Right cardiac atrium (tissue), 5 donors: ENCODE measurements around the gene RAB35. TPM values are rescaled to one million over a fixed set of nuclear protein-coding genes. Genes with fewer than 3 reads are reported as not detected.
"Not testable (repeated sequence)": the region's sequence is repeated elsewhere in the genome, so short reads cannot be mapped to it uniquely, and the experiment has no call there.

Experiments used
- ATAC-seq, 2 donors: fragments of 200-7000 bp; cut with Tn5 transposase; one replicate each; pipeline versions ENCODE4 v1.8.0 to v1.9.1; 2020; ENCODE audit warnings: moderate library complexity in 2 of 2, mild to moderate bottlenecking in 1 of 2
- DNase-seq, 3 donors: peaks; one replicate each; pipeline ENCODE4 v3.0.0-alpha.2; 2020
- H3K27ac ChIP-seq: one replicate; pipeline ENCODE4 v1.5.1; 2013; ENCODE audit warnings: mild to moderate bottlenecking, low read length, control low read depth, moderate library complexity
- H3K27me3 ChIP-seq: one replicate; pipeline ENCODE4 v1.6.1; 2013; ENCODE audit not compliant: control insufficient read depth, insufficient read depth
- H3K4me1 ChIP-seq: one replicate; pipeline ENCODE4 v1.6.1; 2013; ENCODE audit warnings: low read length; ENCODE audit not compliant: control insufficient read depth, insufficient read depth
- H3K4me3 ChIP-seq: one replicate; pipeline ENCODE4 v1.5.1; 2013; ENCODE audit warnings: low read length, control low read depth
- H3K9me3 ChIP-seq: one replicate; pipeline ENCODE4 v1.6.1; 2013; ENCODE audit warnings: low read length; ENCODE audit not compliant: control insufficient read depth
- WGBS: extraction: QIAGEN DNeasy Blood & Tissue Kit; methylation state at CpG from one replicate; pipeline ENCODE4 v1.1.7; 2013; 5-methylcytosine and 5-hydroxymethylcytosine counted together
- intact Hi-C, 4 donors: fragments of 100-400 bp; cut with DNase I; formaldehyde crosslinking; loops; one replicate each; pipeline versions ENCODE4 v1.11.0 to v1.14.0; 2022 to 2023
- microRNA-seq, 2 donors: library from miRNA; unstranded; fragments of <30 nt; microRNA quantifications; one replicate each; pipeline ENCODE4 v1.2.0, GENCODE V29; 2020 to 2021
- polyA plus RNA-seq: library from polyadenylated mRNA; stranded (reverse); fragments of 200-250 nt; gene quantifications from one replicate; pipeline ENCODE4 v1.2.3, GENCODE V29; 2013
- total RNA-seq, 4 donors: library from RNA; stranded (reverse); fragmentation: NEBNext Ultra II Directional; extraction: Animal tissue kit (Norgen Biotek cat#: 25700); gene quantifications; one replicate each; pipeline ENCODE4 v1.2.1, GENCODE V29; 2021
- donor health status: healthy with polysubstance abuse.
- donor health status: DM: no; HTN: yes; CAD: no.
- donor health status: DM: no; HTN: no; CAD: no.
- donor health status: DM: no; HTN: yes; CAD: no; lungs with severe emphysema.
- donor health status: DM: yes; HTN: yes; CAD: no.

The RAB35 gene
- total and polyA plus RNA-seq, 5 donors: 20.1 to 32.0 (median 25.1) TPM

GRCh38 chr12:120055231-120056000 is 61.1 kb downstream of the RAB35 start:
- Histone ChIP-seq H3K9me3 (no peaks in the 10 kb centered on the region), H3K27me3 (no peaks in the 10 kb centered on the region), H3K27ac (no peak overlapping the region), H3K4me3 (no peak overlapping the region), H3K4me1 (no peaks in the 10 kb centered on the region)
- no peak for DNase-seq
- intact Hi-C loops: no loop called here
- 72% methylated on average over 2 of the region's 2 CpGs for WGBS
- ATAC-seq: no peak

GRCh38 chr12:120054293-120054692 is 62.3 kb downstream of the RAB35 start:
- intact Hi-C loops: no loop called here
- no peaks in the 10 kb centered on the region for H3K9me3 ChIP-seq
- no peaks in the 10 kb centered on the region for H3K27me3 ChIP-seq
- no peak overlapping the region for H3K27ac ChIP-seq
- no peaks in the 10 kb centered on the region for H3K4me1 ChIP-seq
- H3K4me3 ChIP-seq: no peak overlapping the region
- ATAC-seq: no peak
- 90% methylated on average over 4 of the region's 4 CpGs for WGBS
- DNase-seq: no peak

- DNase-seq (no peak), ATAC-seq (no peak)
- Histone ChIP-seq H3K27me3 (no peaks in the 10 kb centered on the region), H3K9me3 (no peaks in the 10 kb centered on the region), H3K4me3 (no peak overlapping the region), H3K27ac (no peak overlapping the region), H3K4me1 (no peaks in the 10 kb centered on the region)
- WGBS: 88% methylated on average over 3 of the region's 3 CpGs
- intact Hi-C loops: no loop called here
These were observed 65.0 kb downstream of the RAB35 start for GRCh38 chr12:120051535-120051934.

DNA sequence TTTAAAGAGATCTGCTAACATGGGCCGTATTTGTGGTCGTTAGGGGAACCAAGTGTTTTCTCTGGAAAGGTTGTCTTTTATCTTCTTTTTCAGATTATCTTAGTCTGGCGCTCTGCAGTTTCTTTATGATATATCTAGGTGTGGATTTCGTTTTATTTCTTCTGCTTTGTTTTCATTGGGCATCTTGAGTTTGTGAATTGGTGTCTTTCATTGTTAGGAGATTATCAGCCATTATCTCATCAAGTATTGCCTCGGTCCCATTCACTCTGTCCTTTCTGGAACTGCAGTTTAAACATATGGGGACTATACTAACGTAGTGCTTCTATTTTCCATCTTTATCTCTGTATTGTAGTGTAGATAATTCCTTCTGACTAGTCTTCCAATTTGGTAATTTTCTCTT is 67.1 kb downstream of the RAB35 start:
- no peaks in the 10 kb centered on the region for H3K9me3 ChIP-seq
- 65% methylated on average over 6 of the region's 6 CpGs for WGBS

DNA sequence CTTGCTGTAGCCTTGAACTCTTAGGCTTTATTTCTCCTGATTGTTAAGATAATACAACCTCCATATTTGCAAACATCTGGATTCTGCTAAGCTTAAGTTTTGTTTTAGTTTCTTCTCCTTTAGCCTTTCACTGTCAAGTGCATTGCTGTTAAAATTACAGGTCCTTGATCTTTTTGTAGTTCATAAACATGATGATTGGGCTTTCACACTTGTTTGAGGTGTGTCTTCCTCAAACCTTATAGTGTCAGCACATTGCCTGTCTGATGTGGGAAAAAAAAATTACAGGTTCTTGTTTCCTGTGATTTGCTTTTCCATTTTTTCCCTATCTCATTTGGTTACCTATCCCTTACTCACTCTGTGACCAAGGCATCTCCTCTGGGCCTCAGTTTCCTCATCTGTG is 68.3 kb downstream of the RAB35 start:
- no peaks in the 10 kb centered on the region for H3K27me3 ChIP-seq
- no peak overlapping the region for H3K27ac ChIP-seq
- H3K4me1 ChIP-seq: no peaks in the 10 kb centered on the region
- ATAC-seq (no peak), DNase-seq (no peak)
- intact Hi-C loops: no loop called here
- H3K4me3 ChIP-seq: no peak overlapping the region
- H3K9me3 ChIP-seq: no peaks in the 10 kb centered on the region

More for the DNA sequence above, 67.1 kb downstream of the RAB35 start:
- H3K27me3 ChIP-seq: no peaks in the 10 kb centered on the region
- intact Hi-C loops: no loop called here
- H3K4me1 ChIP-seq: no peaks in the 10 kb centered on the region
- ATAC-seq (no peak), DNase-seq (no peak)
- no peak overlapping the region for H3K27ac ChIP-seq
- H3K4me3 ChIP-seq: no peak overlapping the region

- ATAC-seq (no peak), DNase-seq (no peak)
- 95% methylated on average over 1 of the region's 1 CpG for WGBS
- H3K9me3 ChIP-seq: no peaks in the 10 kb centered on the region
- H3K4me3 ChIP-seq: no peak overlapping the region
- H3K27ac ChIP-seq: no peak overlapping the region
- intact Hi-C loops: no loop called here
- H3K27me3 ChIP-seq: no peaks in the 10 kb centered on the region
- no peaks in the 10 kb centered on the region for H3K4me1 ChIP-seq
These were observed 69.5 kb downstream of the RAB35 start for GRCh38 chr12:120047072-120047471.

GRCh38 chr12:120045367-120045766 is 71.2 kb downstream of the RAB35 start:
- H3K9me3 ChIP-seq, intact Hi-C loops, H3K4me1 ChIP-seq, H3K27ac ChIP-seq, ATAC-seq, H3K4me3 ChIP-seq, DNase-seq, H3K27me3 ChIP-seq: not testable (repeated sequence)
- WGBS: 84% methylated on average over 3 of the region's 5 CpGs

Small RNA genes within 50 kb of the gene (microRNA-seq; reads per million reads assigned to microRNA genes)
- gene MIR4498: 0 to 0.42 reads per million in 2 donors

Other genes with a start within 250 kb of the RAB35 start
- gene CIT, start 239.4 kb downstream of the RAB35 start, total RNA-seq: 1 to 10 TPM; 2.0 to 3.0 (median 2.5) TPM
- gene CIT, start 239.4 kb downstream of the RAB35 start, polyA plus RNA-seq: 0.61 TPM
- gene BICDL1, start 127.5 kb downstream of the RAB35 start, total RNA-seq: 1 to 10 TPM in 2 of 4 donors, under 1 TPM in 2; 0.76 to 2.1 (median 1.1) TPM
- gene BICDL1, start 127.5 kb downstream of the RAB35 start, polyA plus RNA-seq: 0.11 TPM
- gene GCN1, start 78.0 kb upstream of the RAB35 start, total RNA-seq: 10 to 100 TPM; 32.9 to 41.4 (median 35.5) TPM
- gene GCN1, start 78.0 kb upstream of the RAB35 start, polyA plus RNA-seq: 10.6 TPM
- gene RPLP0, start 84.4 kb upstream of the RAB35 start, total RNA-seq: 1,000 to 10,000 TPM in 1 of 4 donors, 100 to 1,000 TPM in 3; 800 to 1,173 (median 979) TPM
- gene RPLP0, start 84.4 kb upstream of the RAB35 start, polyA plus RNA-seq: 1,119 TPM
- gene PXN, start 149.0 kb upstream of the RAB35 start, total RNA-seq: 10 to 100 TPM; 67.8 to 89.8 (median 80.2) TPM
- gene PXN, start 149.0 kb upstream of the RAB35 start, polyA plus RNA-seq: 77.3 TPM
- gene RNU4-2, start 175.2 kb upstream of the RAB35 start, total RNA-seq: over 10,000 TPM; 12,754 to 31,201 (median 26,788) TPM
- not detected for gene RNU4-2, start 175.2 kb upstream of the RAB35 start, polyA plus RNA-seq
- gene RNU4-1, start 176.5 kb upstream of the RAB35 start, total RNA-seq: 1,000 to 10,000 TPM; 1,094 to 5,230 (median 2,674) TPM
- not detected for gene RNU4-1, start 176.5 kb upstream of the RAB35 start, polyA plus RNA-seq
- 1 to 10 TPM; 3.0 to 6.9 (median 6.2) TPM for gene SIRT4, start 185.6 kb upstream of the RAB35 start, total RNA-seq
- 6.0 TPM for gene SIRT4, start 185.6 kb upstream of the RAB35 start, polyA plus RNA-seq
- not detected for gene PLA2G1B, start 211.0 kb upstream of the RAB35 start, total RNA-seq
- gene PLA2G1B, start 211.0 kb upstream of the RAB35 start, polyA plus RNA-seq: not detected